Lower leg skin (tissue), 4 donors: ENCODE results near the gene VSX1. TPM values are rescaled to one million over a fixed set of nuclear protein-coding genes. Genes with fewer than 3 reads are reported as not detected.

Experiments used
- DNase-seq, 2 donors: peaks; one replicate each; pipeline ENCODE4 v3.0.0-alpha.2; 2019; ENCODE audit warnings: low spot score in 2 of 2
- H3K4me3 ChIP-seq: fragments of 200-600 bp; sonication (generic); 2 replicates; pipeline ENCODE4 v1.5.1; 2017; ENCODE audit warnings: mild to moderate bottlenecking, low read depth; ENCODE audit not compliant: poor library complexity, severe bottlenecking
- CTCF ChIP-seq, 3 donors: fragments of 450-650 bp; IDR thresholded peaks; one replicate each; pipeline ENCODE4 v1.5.1; 2016; ENCODE audit warnings: antibody characterized with exemption in 3 of 3, mild to moderate bottlenecking in 3 of 3, moderate library complexity in 2 of 3
- POLR2A ChIP-seq, 2 donors: fragments of 450-650 bp; IDR thresholded peaks; one replicate each; pipeline ENCODE4 v1.6.1; 2016 to 2017; ENCODE audit warnings: antibody characterized with exemption in 2 of 2, mild to moderate bottlenecking in 1 of 2, moderate library complexity in 1 of 2
- WGBS, 2 donors: methylation state at CpG; one replicate each; pipeline ENCODE4 v1.1.5; 2018; 5-methylcytosine and 5-hydroxymethylcytosine counted together
- intact Hi-C: fragments of 100-400 bp; cut with DNase I; formaldehyde crosslinking; loops from one replicate; pipeline ENCODE4 v1.15.0; 2023; ENCODE audit warnings: low total_unique reads
- total RNA-seq, 4 donors: library from RNA; depleted of rRNA; stranded (reverse); fragments of >200 nt; gene quantifications; one replicate each; pipeline ENCODE4 v1.1.0, GENCODE V29; 2016

Gene VSX1
- total RNA-seq, 4 donors from 2014 or later = not detected

- intact Hi-C loops = no loop called here
- 35 to 43% methylated on average over 7 of the region's 7 CpGs for WGBS, 2 donors
- TF ChIP-seq CTCF (IDR thresholded peaks at IDR 0.05) (no peak), POLR2A (IDR thresholded peaks at IDR 0.05) (no peak)
- DNase-seq = no peak
- no peak overlapping the region for H3K4me3 ChIP-seq
These were observed 45.5 kb downstream of the VSX1 start for GRCh38 chr20:25036331-25036936.

- 45 to 59% methylated on average over 4 of the region's 4 CpGs for WGBS, 2 donors
- no peak overlapping the region for H3K4me3 ChIP-seq
- TF ChIP-seq CTCF (IDR thresholded peaks at IDR 0.05) = no peak
- no peak for TF ChIP-seq POLR2A (IDR thresholded peaks at IDR 0.05)
- DNase-seq = no peak
- intact Hi-C loops = no loop called here
These were observed 46.0 kb downstream of the VSX1 start for GRCh38 chr20:25035921-25036320.

- DNase-seq = no peak
- intact Hi-C loops = no loop called here
- 58 to 59% methylated on average over 3 of the region's 3 CpGs for WGBS, 2 donors
- H3K4me3 ChIP-seq = no peak overlapping the region
- no peak for TF ChIP-seq POLR2A (IDR thresholded peaks at IDR 0.05)
These were observed 48.0 kb downstream of the VSX1 start for GRCh38 chr20:25033924-25034300.

GRCh38 chr20:25033265-25033923 is 48.5 kb downstream of the VSX1 start:
- no peak overlapping the region for H3K4me3 ChIP-seq
- DNase-seq = no peak

GRCh38 chr20:25032478-25033264 is 49.3 kb downstream of the VSX1 start:
- 45 to 57% methylated on average over 26 to 29 of the region's 29 CpGs for WGBS, 2 donors
- H3K4me3 ChIP-seq = no peak overlapping the region
- intact Hi-C loops = no loop called here
- TF ChIP-seq CTCF (IDR thresholded peaks at IDR 0.05) (no peak), POLR2A (IDR thresholded peaks at IDR 0.05) (no peak)
- no peak for DNase-seq

More at GRCh38 chr20:25033265-25033923, 48.5 kb downstream of the VSX1 start:
- TF ChIP-seq CTCF (IDR thresholded peaks at IDR 0.05) = no peak
- TF ChIP-seq POLR2A (IDR thresholded peaks at IDR 0.05) = no peak
- WGBS, 2 donors = 56 to 63% methylated on average over 6 of the region's 6 CpGs
- intact Hi-C loops = no loop called here

- no peak for DNase-seq
- intact Hi-C loops = no loop called here
- TF ChIP-seq POLR2A (IDR thresholded peaks at IDR 0.05) = no peak
- no peak for TF ChIP-seq CTCF (IDR thresholded peaks at IDR 0.05)
- 90 to 93% methylated on average over 15 to 16 of the region's 16 CpGs for WGBS, 2 donors
- no peak overlapping the region for H3K4me3 ChIP-seq
These were observed 49.9 kb downstream of the VSX1 start for GRCh38 chr20:25032065-25032477.
